K562 (cell line): ENCODE results near the gene IFI6. TPM values are rescaled to one million over a fixed set of nuclear protein-coding genes. Genes with fewer than 3 reads are reported as not detected.
A peak's percentile ranks its signal among the peaks of the same experiment; 100 is the strongest.

Experiments used
- CTBP1 ChIP-seq: fragments of 450-650 bp; IDR thresholded peaks from 2 replicates; pipeline ENCODE4 v1.6.1; 2016; ENCODE audit warnings: borderline replicate concordance
- EGR1 ChIP-seq: fragments of 450-650 bp; conservative IDR thresholded peaks from 2 replicates; pipeline ENCODE4 v1.6.1; 2017; ENCODE audit warnings: mild to moderate bottlenecking
- GTF2A2 ChIP-seq: IDR thresholded peaks from 2 replicates; pipeline ENCODE4 v1.6.1; 2016; ENCODE audit warnings: mild to moderate bottlenecking, missing genetic modification characterization, missing compliant biosample characterization
- HDAC1 ChIP-seq, 2 experiments: fragments of 450-650 bp; IDR thresholded peaks; 2 replicates each; pipeline ENCODE4 v1.6.1; 2016 to 2017; ENCODE audit warnings: inconsistent platforms in 1 of 2, mild to moderate bottlenecking in 1 of 2, moderate library complexity in 1 of 2
- JUN ChIP-seq, 2 experiments: sonication (generic) in 1 of 2; formaldehyde crosslinking in 1 of 2; IDR thresholded peaks; 2 replicates each; pipeline versions ENCODE4 v1.6.1 to v1.8.0; 2012 to 2022; ENCODE audit warnings: borderline replicate concordance in 2 of 2, mild to moderate bottlenecking in 2 of 2, improper control_type of control experiment in 1 of 2, low read depth in 1 of 2, low read length in 1 of 2, missing genetic modification reagents in 1 of 2
- MAZ ChIP-seq, 2 experiments: fragments of 450-650 bp in 1 of 2; sonication (generic) in 1 of 2; formaldehyde crosslinking; IDR thresholded peaks in 1 of 2; conservative IDR thresholded peaks in 1 of 2; 2 replicates each; pipeline versions ENCODE4 v1.4.0 to v1.5.0; 2020; ENCODE audit warnings: mild to moderate bottlenecking in 1 of 2, missing genetic modification reagents in 1 of 2
- RCOR1 ChIP-seq, 2 experiments: IDR thresholded peaks; 2 replicates each; pipeline ENCODE4 v1.6.1; 2012; ENCODE audit warnings: low read depth in 2 of 2, low read length in 2 of 2, borderline replicate concordance in 1 of 2, improper control_type of control experiment in 1 of 2
- SMARCA4 ChIP-seq: fragments of 450-650 bp; IDR thresholded peaks from 2 replicates; pipeline ENCODE4 v1.6.1; 2016
- STAT5A ChIP-seq: IDR thresholded peaks from 2 replicates; pipeline ENCODE4 v1.6.1; 2012; ENCODE audit warnings: low read length, inconsistent platforms, borderline replicate concordance
- YY1 ChIP-seq, 3 experiments: IDR thresholded peaks; 2 replicates each; pipeline ENCODE4 v1.6.1; 2011; ENCODE audit warnings: low read length in 2 of 3, mild to moderate bottlenecking in 2 of 3, moderate library complexity in 2 of 3, borderline replicate concordance in 1 of 3, control low read depth in 1 of 3, low read depth in 1 of 3; ENCODE audit not compliant: insufficient read depth in 3 of 3, insufficient replicate concordance in 2 of 3, control insufficient read depth in 1 of 3, insufficient read length in 1 of 3; ENCODE audit errors: extremely low read depth in 1 of 3
- ZNF165 ChIP-seq: fragments of 250-450 bp; sonication (Bioruptor Pico); IDR thresholded peaks from 2 replicates; pipeline ENCODE4 v1.4.0; 2020; ENCODE audit warnings: borderline replicate concordance
- ZNF384 ChIP-seq: IDR thresholded peaks from 2 replicates; pipeline ENCODE4 v1.6.1; 2012; ENCODE audit warnings: low read depth, low read length, improper control_type of control experiment
- polyA plus RNA-seq, 8 experiments: library from polyadenylated mRNA; depleted of rRNA in 4 of 8; stranded (reverse) in 5 of 8; unstranded in 3 of 8; fragments of >200 nt; fragmentation: Nextera tagmentation in 2 of 8; fragmentation: Illumina TruSeq in 1 of 8; extraction: Ambion mirVana in 2 of 8; extraction: Trizol in 1 of 8; gene quantifications; 2 replicates each; pipeline versions ENCODE4 v1.2.1 to v1.2.3, GENCODE V29; 2011 to 2014; ENCODE audit warnings: inconsistent platforms in 1 of 8, missing spikeins in 1 of 8
- total RNA-seq, 7 experiments: library from RNA; depleted of rRNA in 6 of 7; stranded (reverse); fragments of >200 nt in 6 of 7; fragmentation: Illumina TruSeq in 2 of 7; extraction: Trizol in 2 of 7; gene quantifications; 2 replicates each; pipeline versions ENCODE4 v1.2.1 to v1.2.3, GENCODE V29; 2011 to 2021; ENCODE audit warnings: low replicate concordance in 1 of 7
- TF ChIP-seq, protein P1 (sequence below): sonication (generic); formaldehyde crosslinking; IDR thresholded peaks from 2 replicates; pipeline ENCODE4 v1.8.0; 2022; ENCODE audit warnings: mild to moderate bottlenecking, missing genetic modification reagents
- TF ChIP-seq, protein P2 (sequence below), 2 experiments: fragments of 450-650 bp; IDR thresholded peaks; 2 replicates each; pipeline ENCODE4 v1.6.1; 2016
- TF ChIP-seq, protein P3 (sequence below): IDR thresholded peaks from 2 replicates; pipeline ENCODE4 v1.6.1; 2012; ENCODE audit warnings: low read depth, low read length, improper control_type of control experiment, borderline replicate concordance
- TF ChIP-seq, protein P4 (sequence below): sonication (generic); formaldehyde crosslinking; IDR thresholded peaks from 2 replicates; pipeline ENCODE4 v1.8.1; 2023; ENCODE audit warnings: mild to moderate bottlenecking, missing genetic modification reagents, moderate library complexity

Gene IFI6
- total and polyA plus RNA-seq, 9 of the 15 experiments (the other 6 are each of a cell fraction or from before 2014, with no cell fraction given): 0.17 to 4.5 (median 2.2) TPM

DNA sequence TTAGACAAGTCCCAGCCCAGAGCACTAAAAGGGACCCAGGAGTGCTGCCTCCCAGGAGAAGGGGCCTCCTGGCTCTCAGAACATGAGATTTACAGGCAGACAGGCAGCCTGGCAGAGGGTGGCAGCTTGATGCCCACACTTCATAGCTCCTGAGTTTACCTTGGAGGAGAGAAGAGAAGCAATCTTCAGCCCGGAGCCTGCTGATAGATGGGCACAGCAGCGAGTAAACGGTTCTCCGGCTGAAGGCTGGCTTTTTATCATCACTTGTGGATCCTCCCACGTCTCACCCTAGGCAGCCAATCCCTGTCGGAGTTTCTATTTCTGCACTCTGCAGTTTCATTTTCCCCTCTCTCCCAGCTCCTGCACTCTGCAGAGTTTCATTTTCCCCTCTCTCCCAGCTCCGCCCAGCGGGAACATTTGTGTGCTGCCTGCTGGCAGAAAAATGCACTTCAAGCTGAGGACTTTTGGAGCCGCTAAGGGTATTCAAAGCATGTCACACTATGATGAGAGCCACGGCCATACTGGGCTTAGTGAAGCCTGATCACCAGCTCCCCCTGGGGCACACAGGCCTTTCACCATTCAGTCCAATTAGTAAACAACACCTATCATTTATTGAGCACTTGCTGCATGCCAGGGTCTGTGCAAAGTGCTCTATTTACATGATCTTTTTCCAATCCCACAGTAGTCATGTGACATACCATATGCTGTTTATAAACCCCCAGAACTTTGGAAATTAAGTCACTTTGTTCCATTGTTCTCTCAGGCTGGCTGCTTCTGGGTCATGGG, at the start of gene IFI6 (continued):
- TF ChIP-seq YY1 (IDR thresholded peaks at IDR 0.05; ENCODE audit: borderline replicate concordance in 1 of 3, control insufficient read depth in 1 of 3, extremely low read depth in 1 of 3, insufficient read depth in 3 of 3, insufficient read length in 1 of 3, insufficient replicate concordance in 2 of 3, low read depth in 1 of 3, low read length in 2 of 3) (peak in 2 of 3 experiments; percentile 16 to 64), RCOR1 (IDR thresholded peaks at IDR 0.05; ENCODE audit: borderline replicate concordance in 1 of 2, low read depth in 2 of 2, low read length in 2 of 2) (peak in 1 of 2 experiments; percentile 62; a peak in 2 of 4 replicates), SMARCA4 (0 out of 2 replicates have a peak, but pooled peaks have one; percentile 30), HDAC1 (IDR thresholded peaks at IDR 0.05) (peak in 1 of 2 experiments; percentile 64; a peak in 2 of 4 replicates), JUN (IDR thresholded peaks at IDR 0.05; ENCODE audit: borderline replicate concordance, low read depth, low read length) (peak; percentile 48; the same call in 1 of the 2 replicates), JUN (CRISPR knock-in tag; IDR thresholded peaks at IDR 0.05; ENCODE audit: borderline replicate concordance) (no peak), MAZ (CRISPR knock-in tag; conservative IDR thresholded peaks at IDR 0.05 in 1 of 2, IDR thresholded peaks at IDR 0.05 in 1 of 2) (peak in 1 of 2 experiments; percentile 85; a peak in 2 of 4 replicates), GTF2A2 (no peak), EGR1 (peak; percentile 78), CTBP1 (peak; percentile 71; the same call in 1 of the 2 replicates), STAT5A (0 out of 2 replicates have a peak, but pooled peaks have one; percentile 27), ZNF165 (CRISPR knock-in tag) (no peak), ZNF384 (no peak)
- TF ChIP-seq, protein P1, sequence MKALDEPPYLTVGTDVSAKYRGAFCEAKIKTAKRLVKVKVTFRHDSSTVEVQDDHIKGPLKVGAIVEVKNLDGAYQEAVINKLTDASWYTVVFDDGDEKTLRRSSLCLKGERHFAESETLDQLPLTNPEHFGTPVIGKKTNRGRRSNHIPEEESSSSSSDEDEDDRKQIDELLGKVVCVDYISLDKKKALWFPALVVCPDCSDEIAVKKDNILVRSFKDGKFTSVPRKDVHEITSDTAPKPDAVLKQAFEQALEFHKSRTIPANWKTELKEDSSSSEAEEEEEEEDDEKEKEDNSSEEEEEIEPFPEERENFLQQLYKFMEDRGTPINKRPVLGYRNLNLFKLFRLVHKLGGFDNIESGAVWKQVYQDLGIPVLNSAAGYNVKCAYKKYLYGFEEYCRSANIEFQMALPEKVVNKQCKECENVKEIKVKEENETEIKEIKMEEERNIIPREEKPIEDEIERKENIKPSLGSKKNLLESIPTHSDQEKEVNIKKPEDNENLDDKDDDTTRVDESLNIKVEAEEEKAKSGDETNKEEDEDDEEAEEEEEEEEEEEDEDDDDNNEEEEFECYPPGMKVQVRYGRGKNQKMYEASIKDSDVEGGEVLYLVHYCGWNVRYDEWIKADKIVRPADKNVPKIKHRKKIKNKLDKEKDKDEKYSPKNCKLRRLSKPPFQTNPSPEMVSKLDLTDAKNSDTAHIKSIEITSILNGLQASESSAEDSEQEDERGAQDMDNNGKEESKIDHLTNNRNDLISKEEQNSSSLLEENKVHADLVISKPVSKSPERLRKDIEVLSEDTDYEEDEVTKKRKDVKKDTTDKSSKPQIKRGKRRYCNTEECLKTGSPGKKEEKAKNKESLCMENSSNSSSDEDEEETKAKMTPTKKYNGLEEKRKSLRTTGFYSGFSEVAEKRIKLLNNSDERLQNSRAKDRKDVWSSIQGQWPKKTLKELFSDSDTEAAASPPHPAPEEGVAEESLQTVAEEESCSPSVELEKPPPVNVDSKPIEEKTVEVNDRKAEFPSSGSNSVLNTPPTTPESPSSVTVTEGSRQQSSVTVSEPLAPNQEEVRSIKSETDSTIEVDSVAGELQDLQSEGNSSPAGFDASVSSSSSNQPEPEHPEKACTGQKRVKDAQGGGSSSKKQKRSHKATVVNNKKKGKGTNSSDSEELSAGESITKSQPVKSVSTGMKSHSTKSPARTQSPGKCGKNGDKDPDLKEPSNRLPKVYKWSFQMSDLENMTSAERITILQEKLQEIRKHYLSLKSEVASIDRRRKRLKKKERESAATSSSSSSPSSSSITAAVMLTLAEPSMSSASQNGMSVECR (CRISPR knock-in tag): peak; percentile 28; the same call in 1 of the 2 replicates
- TF ChIP-seq, protein P2, sequence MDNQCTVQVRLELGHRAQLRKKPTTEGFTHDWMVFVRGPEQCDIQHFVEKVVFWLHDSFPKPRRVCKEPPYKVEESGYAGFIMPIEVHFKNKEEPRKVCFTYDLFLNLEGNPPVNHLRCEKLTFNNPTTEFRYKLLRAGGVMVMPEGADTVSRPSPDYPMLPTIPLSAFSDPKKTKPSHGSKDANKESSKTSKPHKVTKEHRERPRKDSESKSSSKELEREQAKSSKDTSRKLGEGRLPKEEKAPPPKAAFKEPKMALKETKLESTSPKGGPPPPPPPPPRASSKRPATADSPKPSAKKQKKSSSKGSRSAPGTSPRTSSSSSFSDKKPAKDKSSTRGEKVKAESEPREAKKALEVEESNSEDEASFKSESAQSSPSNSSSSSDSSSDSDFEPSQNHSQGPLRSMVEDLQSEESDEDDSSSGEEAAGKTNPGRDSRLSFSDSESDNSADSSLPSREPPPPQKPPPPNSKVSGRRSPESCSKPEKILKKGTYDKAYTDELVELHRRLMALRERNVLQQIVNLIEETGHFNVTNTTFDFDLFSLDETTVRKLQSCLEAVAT (IDR thresholded peaks at IDR 0.05): peak in 1 of 2 experiments; percentile 93; a peak in 2 of 4 replicates
- TF ChIP-seq, protein P3, sequence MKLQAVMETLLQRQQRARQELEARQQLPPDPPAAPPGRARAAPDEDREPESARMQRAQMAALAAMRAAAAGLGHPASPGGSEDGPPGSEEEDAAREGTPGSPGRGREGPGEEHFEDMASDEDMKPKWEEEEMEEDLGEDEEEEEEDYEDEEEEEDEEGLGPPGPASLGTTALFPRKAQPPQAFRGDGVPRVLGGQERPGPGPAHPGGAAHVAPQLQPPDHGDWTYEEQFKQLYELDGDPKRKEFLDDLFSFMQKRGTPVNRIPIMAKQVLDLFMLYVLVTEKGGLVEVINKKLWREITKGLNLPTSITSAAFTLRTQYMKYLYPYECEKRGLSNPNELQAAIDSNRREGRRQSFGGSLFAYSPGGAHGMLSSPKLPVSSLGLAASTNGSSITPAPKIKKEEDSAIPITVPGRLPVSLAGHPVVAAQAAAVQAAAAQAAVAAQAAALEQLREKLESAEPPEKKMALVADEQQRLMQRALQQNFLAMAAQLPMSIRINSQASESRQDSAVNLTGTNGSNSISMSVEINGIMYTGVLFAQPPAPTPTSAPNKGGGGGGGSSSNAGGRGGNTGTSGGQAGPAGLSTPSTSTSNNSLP: 0 out of 2 replicates have a peak, but pooled peaks have one; percentile 48
- TF ChIP-seq, protein P4, sequence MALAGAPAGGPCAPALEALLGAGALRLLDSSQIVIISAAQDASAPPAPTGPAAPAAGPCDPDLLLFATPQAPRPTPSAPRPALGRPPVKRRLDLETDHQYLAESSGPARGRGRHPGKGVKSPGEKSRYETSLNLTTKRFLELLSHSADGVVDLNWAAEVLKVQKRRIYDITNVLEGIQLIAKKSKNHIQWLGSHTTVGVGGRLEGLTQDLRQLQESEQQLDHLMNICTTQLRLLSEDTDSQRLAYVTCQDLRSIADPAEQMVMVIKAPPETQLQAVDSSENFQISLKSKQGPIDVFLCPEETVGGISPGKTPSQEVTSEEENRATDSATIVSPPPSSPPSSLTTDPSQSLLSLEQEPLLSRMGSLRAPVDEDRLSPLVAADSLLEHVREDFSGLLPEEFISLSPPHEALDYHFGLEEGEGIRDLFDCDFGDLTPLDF (CRISPR knock-in tag): peak; percentile 84
